H1 (cell line): ENCODE data around the gene DNLZ. TPM values are rescaled to one million over a fixed set of nuclear protein-coding genes. Genes with fewer than 3 reads are reported as not detected.
A peak's percentile ranks its signal among the peaks of the same experiment; 100 is the strongest.

Experiments used
- CTCF ChIA-PET: fragments of 300-600 bp; sonication (Branson Sonifier 250); formaldehyde crosslinking; loops from one replicate; lab custom pipeline; 2021; ENCODE audit not compliant: partially characterized antibody; lab: Charles Lee
- POLR2A ChIA-PET: fragments of 300-600 bp; sonication (Branson Sonifier 250); formaldehyde crosslinking; loops from one replicate; lab custom pipeline; 2021; ENCODE audit warnings: inconsistent platforms; ENCODE audit not compliant: partially characterized antibody; lab: Charles Lee
- DNase-seq, 2 experiments: peaks; one replicate each; pipeline versions ENCODE4 v3.0.0 to v3.0.0-alpha.2; 2010 to 2022; ENCODE audit warnings: low spot score in 2 of 2, low read depth in 1 of 2, mixed read lengths in 1 of 2
- FAIRE-seq: peaks from 2 replicates; lab custom pipeline; 2011; peaks lifted over from hg19 to GRCh38; lab: Jason Lieb, UNC
- H2AFZ ChIP-seq: 2 replicates; pipeline ENCODE4 v1.8.1; 2012; ENCODE audit warnings: low read length, inconsistent platforms
- H2AK5ac ChIP-seq: 2 replicates; pipeline ENCODE4 v1.6.1; 2013; ENCODE audit warnings: low read depth, low read length
- H2BK120ac ChIP-seq: replicated peaks from 2 replicates; pipeline ENCODE3; 2013; ENCODE audit warnings: low read depth, low read length, inconsistent platforms
- H2BK12ac ChIP-seq: 2 replicates; pipeline ENCODE4 v1.6.1; 2013; ENCODE audit warnings: low read depth, low read length
- H2BK15ac ChIP-seq: 2 replicates; pipeline ENCODE4 v1.6.1; 2013; ENCODE audit warnings: low read length
- H2BK20ac ChIP-seq: 2 replicates; pipeline ENCODE4 v1.6.1; 2013; ENCODE audit warnings: low read length
- H2BK5ac ChIP-seq: 2 replicates; pipeline ENCODE4 v1.6.1; 2013; ENCODE audit warnings: low read depth, low read length
- H3K14ac ChIP-seq: 2 replicates; pipeline ENCODE4 v1.6.1; 2013; ENCODE audit warnings: inconsistent platforms; ENCODE audit not compliant: insufficient read length
- H3K18ac ChIP-seq: 2 replicates; pipeline ENCODE4 v1.6.1; 2013; ENCODE audit warnings: low read length; ENCODE audit errors: extremely low read depth
- H3K23ac ChIP-seq: 2 replicates; pipeline ENCODE4 v1.6.1; 2013; ENCODE audit warnings: inconsistent platforms; ENCODE audit not compliant: insufficient read length
- H3K23me2 ChIP-seq: 2 replicates; pipeline ENCODE4 v1.6.1; 2013; ENCODE audit warnings: low read depth, low read length
- H3K27ac ChIP-seq: 2 replicates; pipeline ENCODE4 v1.6.1; 2011; ENCODE audit warnings: low read depth, low read length, inconsistent platforms
- H3K27me3 ChIP-seq, 4 experiments: replicated peaks in 1 of 4; 1 replicate in 1 of 4; 2 replicates in 3 of 4; pipeline versions ENCODE4 v1.6.1 to v1.8.1; 2011 to 2013; ENCODE audit warnings: low read length in 3 of 4, mild to moderate bottlenecking in 3 of 4, inconsistent platforms in 2 of 4, mixed read lengths in 2 of 4, moderate library complexity in 1 of 4; ENCODE audit not compliant: control insufficient read depth in 3 of 4, insufficient read depth in 3 of 4; ENCODE audit errors: extremely low read depth in 1 of 4
- H3K36me3 ChIP-seq, 4 experiments: 2 replicates each; pipeline versions ENCODE4 v1.6.1 to v1.8.1; 2011 to 2013; ENCODE audit warnings: mild to moderate bottlenecking in 4 of 4, low read length in 3 of 4, moderate library complexity in 2 of 4, control low read depth in 1 of 4, inconsistent platforms in 1 of 4; ENCODE audit not compliant: insufficient read depth in 4 of 4, control insufficient read depth in 2 of 4
- H3K4ac ChIP-seq: replicated peaks from 2 replicates; pipeline ENCODE3; 2013; ENCODE audit warnings: low read length, low read depth, mixed read lengths, inconsistent platforms; ENCODE audit not compliant: insufficient read length
- H3K4me1 ChIP-seq, 4 experiments: replicated peaks in 1 of 4; 1 replicate in 1 of 4; 2 replicates in 3 of 4; pipeline versions ENCODE4 v1.6.1 to v1.8.1; 2011 to 2013; ENCODE audit warnings: low read length in 3 of 4, inconsistent platforms in 2 of 4, mixed read lengths in 1 of 4; ENCODE audit not compliant: insufficient read depth in 4 of 4, control insufficient read depth in 3 of 4
- H3K4me2 ChIP-seq, 2 experiments: 2 replicates each; pipeline versions ENCODE4 v1.6.1 to v1.8.1; 2011 to 2013; ENCODE audit warnings: low read depth in 2 of 2, low read length in 2 of 2, control low read depth in 1 of 2, inconsistent platforms in 1 of 2, mild to moderate bottlenecking in 1 of 2; ENCODE audit not compliant: insufficient read depth in 1 of 2
- H3K4me3 ChIP-seq, 4 experiments: fragments of 200-600, 300-600 bp in 1 of 4; sonication (generic), shearing (Covaris generic), sonication (Bioruptor Twin) in 1 of 4; 2 replicates each; pipeline versions ENCODE4 v1.5.1 to v1.8.1; 2011 to 2016; ENCODE audit warnings: low read length in 4 of 4, low read depth in 3 of 4, control low read depth in 2 of 4, inconsistent platforms in 2 of 4, mild to moderate bottlenecking in 2 of 4, mixed read lengths in 1 of 4, moderate library complexity in 1 of 4; ENCODE audit not compliant: insufficient read depth in 2 of 4; ENCODE audit errors: extremely low read depth in 1 of 4
- H3K56ac ChIP-seq: replicated peaks from 2 replicates; pipeline ENCODE3; 2013; ENCODE audit warnings: low read depth, mild to moderate bottlenecking, mixed read lengths, low read length, inconsistent platforms; ENCODE audit not compliant: insufficient read length
- H3K79me1 ChIP-seq: 2 replicates; pipeline ENCODE4 v1.6.1; 2013; ENCODE audit warnings: low read depth, low read length, control low read depth
- H3K79me2 ChIP-seq, 2 experiments: 2 replicates each; pipeline versions ENCODE4 v1.6.1 to v1.8.1; 2012 to 2013; ENCODE audit warnings: low read length in 2 of 2, mild to moderate bottlenecking in 2 of 2, inconsistent platforms in 1 of 2; ENCODE audit not compliant: insufficient read depth in 2 of 2, control insufficient read depth in 1 of 2
- H3K9ac ChIP-seq, 4 experiments: replicated peaks in 1 of 4; 1 replicate in 1 of 4; 2 replicates in 3 of 4; pipeline versions ENCODE4 v1.6.1 to v1.8.1; 2011 to 2013; ENCODE audit warnings: low read depth in 3 of 4, low read length in 3 of 4, control low read depth in 2 of 4, mild to moderate bottlenecking in 2 of 4, moderate library complexity in 2 of 4, inconsistent platforms in 1 of 4; ENCODE audit errors: extremely low read depth in 1 of 4
- H3K9me3 ChIP-seq, 2 experiments: 2 replicates each; pipeline versions ENCODE4 v1.6.1 to v1.8.1; 2012 to 2013; ENCODE audit warnings: mild to moderate bottlenecking in 2 of 2, moderate library complexity in 2 of 2, control low read depth in 1 of 2, inconsistent platforms in 1 of 2, low read depth in 1 of 2, low read length in 1 of 2, mixed read lengths in 1 of 2; ENCODE audit not compliant: insufficient read depth in 2 of 2
- H4K20me1 ChIP-seq, 2 experiments: replicated peaks in 1 of 2; 2 replicates each; pipeline versions ENCODE3 to v1.8.1; 2011 to 2013; ENCODE audit warnings: inconsistent platforms in 2 of 2, low read length in 2 of 2, mild to moderate bottlenecking in 1 of 2; ENCODE audit not compliant: insufficient read depth in 2 of 2, control insufficient read depth in 1 of 2
- H4K5ac ChIP-seq: 2 replicates; pipeline ENCODE4 v1.6.1; 2013; ENCODE audit warnings: low read length, low read depth, mixed read lengths, inconsistent platforms; ENCODE audit not compliant: insufficient read length
- H4K8ac ChIP-seq: 2 replicates; pipeline ENCODE4 v1.8.0; 2013; ENCODE audit warnings: mild to moderate bottlenecking, moderate library complexity, low read length, inconsistent platforms; ENCODE audit not compliant: insufficient read depth; ENCODE audit errors: extremely low read depth
- H4K91ac ChIP-seq: replicated peaks from 2 replicates; pipeline ENCODE3; 2013; ENCODE audit warnings: low read length, mixed read lengths, inconsistent platforms; ENCODE audit not compliant: insufficient read length
- POLR2AphosphoS5 ChIP-seq: IDR thresholded peaks from 2 replicates; pipeline ENCODE4 v1.6.1; 2011; ENCODE audit warnings: low read depth, low read length
- TCF12 ChIP-seq: IDR thresholded peaks from 2 replicates; pipeline ENCODE4 v1.6.1; 2011; ENCODE audit warnings: low read depth, mild to moderate bottlenecking, low read length
- whole genome bisulfite sequencing, 2 experiments: shearing (Covaris generic) in 1 of 2; methylation state at CpG; one replicate each; pipeline versions ENCODE4 v1.1.6 to v1.1.7; 2013 to 2015; ENCODE audit warnings: low lambda C conversion rate in 2 of 2, mixed read lengths in 2 of 2, inconsistent platforms in 1 of 2, low coverage in 1 of 2, missing lambda C conversion rate in 1 of 2; ENCODE audit not compliant: insufficient replicate concordance in 2 of 2, insufficient coverage in 1 of 2, insufficient read length in 1 of 2; ENCODE audit errors: extremely low coverage in 1 of 2, missing lambda C conversion rate in 1 of 2; 5-methylcytosine and 5-hydroxymethylcytosine counted together
- polyA plus RNA-seq, 7 experiments: library from polyadenylated mRNA; depleted of rRNA in 3 of 7; stranded (reverse) in 5 of 7; unstranded in 2 of 7; fragments of >200 nt in 5 of 7; fragments of 200-250 nt in 2 of 7; gene quantifications; 1 replicate in 5 of 7; 2 replicates in 1 of 7; 4 replicates in 1 of 7; pipeline versions ENCODE4 v1.2.1 to v1.2.3, GENCODE V29; 2011 to 2013; ENCODE audit warnings: missing spikeins in 2 of 7, mixed read lengths in 2 of 7
- total RNA-seq: library from RNA; stranded (reverse); fragmentation: NEBNext Ultra II Directional; extraction: Animal tissue kit (Norgen Biotek cat#: 25700); gene quantifications from 2 replicates; pipeline ENCODE4 v1.2.1, GENCODE V29; 2021

The DNLZ gene
- total and polyA plus RNA-seq, 2 of the 8 experiments (the other 6 are each of a cell fraction or from before 2014, with no cell fraction given): 11.6 to 17.9 TPM

DNA sequence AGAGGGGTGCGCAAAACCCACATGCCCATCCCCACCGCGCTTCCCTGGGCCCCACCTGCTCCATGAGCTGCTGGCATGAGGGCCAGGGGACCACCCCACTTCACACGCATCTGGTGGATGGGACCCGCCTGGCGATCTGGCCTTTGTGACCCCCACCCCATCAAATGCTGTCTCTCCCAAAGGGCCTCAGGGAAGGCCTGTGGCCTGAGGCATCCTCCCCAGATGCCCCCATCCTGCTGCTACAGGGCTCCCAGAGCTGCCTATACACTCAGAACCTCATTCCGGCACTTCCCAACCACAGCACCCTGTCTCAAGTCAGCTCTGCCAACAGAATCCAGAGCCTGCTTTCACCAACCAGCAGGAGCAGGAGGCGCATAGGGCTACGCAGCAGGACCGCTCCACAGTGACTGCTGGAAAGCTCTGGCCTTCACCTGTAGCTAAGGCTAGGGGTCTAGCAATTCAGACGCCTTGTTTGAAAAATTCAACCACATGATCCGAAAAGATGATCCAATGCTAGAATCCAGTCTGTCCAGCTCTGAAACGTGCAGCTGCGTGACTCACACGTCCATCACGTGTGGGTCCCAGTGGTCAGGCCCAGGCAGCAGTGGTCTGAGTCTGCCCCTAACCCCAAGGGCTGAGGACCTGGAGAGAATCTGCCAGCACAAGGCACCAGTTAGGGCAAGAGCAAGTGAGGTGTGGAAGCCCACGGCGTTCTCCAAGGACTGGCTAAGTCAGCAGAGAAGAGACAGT lies 37.8 kb upstream of the DNLZ start:
- Histone ChIP-seq H3K4me2 (no peak overlapping the region), H3K79me1 (peaks cover 12% of the 10 kb centered on the region; the same call in 1 of the 2 replicates), H3K27ac (peak overlapping the region; percentile 19; the same call in 1 of the 2 replicates), H3K4me1 (peaks cover 0 to 10% (median 7%) of the 10 kb centered on the region in 4 experiments; a peak in 5 of 7 replicates), H4K91ac (no peak overlapping the region), H2BK120ac (no peak overlapping the region), H2BK15ac (no peak overlapping the region), H3K4me3 (no peak overlapping the region), H3K27me3 (no peaks in the 10 kb centered on the region), H3K23me2 (peaks cover 6% of the 10 kb centered on the region; the same call in 1 of the 2 replicates), H3K4ac (peak overlapping the region; percentile 7), H4K20me1 (peaks cover 2 to 11% of the 10 kb centered on the region in 2 experiments), H3K14ac (no peak overlapping the region), H4K5ac (no peak overlapping the region), H2AK5ac (no peak overlapping the region), H3K56ac (no peak overlapping the region), H2AFZ (no peak overlapping the region), H2BK12ac (no peak overlapping the region), H3K79me2 (peaks cover 0 to 26% of the 10 kb centered on the region in 2 experiments; a peak in 2 of 4 replicates), H3K23ac (no peak overlapping the region), H2BK20ac (no peak overlapping the region), H2BK5ac (no peak overlapping the region), H3K36me3 (peaks cover 24 to 52% (median 43%) of the 10 kb centered on the region in 4 experiments), H3K18ac (no peak overlapping the region), H3K9me3 (no peaks in the 10 kb centered on the region), H4K8ac (peak overlapping the region; percentile 15; the same call in 1 of the 2 replicates), H3K9ac (no peak overlapping the region)
- TF ChIP-seq POLR2AphosphoS5 (peak; percentile 26; the same call in 1 of the 2 replicates), TCF12 (no peak)
- ChIA-PET CTCF (interaction anchor here (0.5 to 3.4 kb wide), 23 partner anchors 8 to 275 kb away, joined by 3 to 26 read pairs (median 4); partner anchors contain the start of genes ENTR1 and PMPCA), POLR2A (interaction anchor here (0.8 to 14.6 kb wide), 21 partner anchors 10 to 480 kb away, joined by 3 to 139 read pairs (median 5); partner anchors contain the start of genes DNLZ, ENTR1 and PMPCA)
- WGBS, 2 experiments: 93% methylated on average over 18 of the region's 18 CpGs; no CpG with 5 or more reads in 1 of the 2 experiments
- no peak for DNase-seq
- FAIRE-seq: no peak
